Measurements from ENCODE around the gene PRCD. TPM values are rescaled to one million over a fixed set of nuclear protein-coding genes. Genes with fewer than 3 reads are reported as not detected.

PRCD gene
- total RNA-seq, 1 experiment from 2014 or later, result not detected

DNA sequence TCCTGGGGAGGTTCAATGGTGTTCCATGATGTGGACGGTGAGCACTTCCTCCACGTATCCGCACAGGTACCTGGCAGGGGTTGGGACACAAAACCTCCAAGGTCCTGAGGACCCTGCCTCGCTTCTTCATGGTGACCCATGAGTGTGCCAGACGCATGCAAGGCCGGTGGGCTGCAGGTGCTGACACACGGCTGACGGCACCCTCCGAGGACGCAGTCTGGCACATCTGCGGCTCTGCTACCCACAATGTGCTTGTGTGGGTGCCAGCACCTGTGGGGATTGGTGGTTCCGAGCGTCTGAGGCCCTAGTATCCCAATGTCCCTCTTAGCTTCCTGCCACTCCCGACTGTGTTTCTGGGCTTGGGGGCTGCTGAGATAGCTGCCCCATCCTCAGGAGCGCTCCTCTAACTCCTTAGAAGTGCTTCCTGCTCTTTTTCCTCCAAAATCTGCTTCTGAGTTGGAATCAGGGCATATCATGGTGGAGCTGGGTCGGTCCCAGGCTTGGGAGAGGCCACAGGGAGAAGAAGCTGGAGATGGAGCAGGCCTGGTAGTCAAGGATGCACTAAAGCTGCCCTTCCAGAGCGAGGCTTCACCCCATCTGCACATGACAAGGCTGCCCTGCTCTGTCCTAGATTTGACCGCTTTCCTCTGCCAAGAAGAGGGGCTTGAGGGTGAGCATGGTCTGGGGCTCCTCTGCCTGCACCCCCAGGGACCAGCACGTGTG is 3.9 kb upstream of the PRCD start:
- in situ Hi-C loops (cut with HindIII; ENCODE audit: low pct_unique_long_range_greater_than_20kb, low sequenced_read_pairs), result no loop called here
- DNase-seq (ENCODE audit: low read depth), result no peak

DNA sequence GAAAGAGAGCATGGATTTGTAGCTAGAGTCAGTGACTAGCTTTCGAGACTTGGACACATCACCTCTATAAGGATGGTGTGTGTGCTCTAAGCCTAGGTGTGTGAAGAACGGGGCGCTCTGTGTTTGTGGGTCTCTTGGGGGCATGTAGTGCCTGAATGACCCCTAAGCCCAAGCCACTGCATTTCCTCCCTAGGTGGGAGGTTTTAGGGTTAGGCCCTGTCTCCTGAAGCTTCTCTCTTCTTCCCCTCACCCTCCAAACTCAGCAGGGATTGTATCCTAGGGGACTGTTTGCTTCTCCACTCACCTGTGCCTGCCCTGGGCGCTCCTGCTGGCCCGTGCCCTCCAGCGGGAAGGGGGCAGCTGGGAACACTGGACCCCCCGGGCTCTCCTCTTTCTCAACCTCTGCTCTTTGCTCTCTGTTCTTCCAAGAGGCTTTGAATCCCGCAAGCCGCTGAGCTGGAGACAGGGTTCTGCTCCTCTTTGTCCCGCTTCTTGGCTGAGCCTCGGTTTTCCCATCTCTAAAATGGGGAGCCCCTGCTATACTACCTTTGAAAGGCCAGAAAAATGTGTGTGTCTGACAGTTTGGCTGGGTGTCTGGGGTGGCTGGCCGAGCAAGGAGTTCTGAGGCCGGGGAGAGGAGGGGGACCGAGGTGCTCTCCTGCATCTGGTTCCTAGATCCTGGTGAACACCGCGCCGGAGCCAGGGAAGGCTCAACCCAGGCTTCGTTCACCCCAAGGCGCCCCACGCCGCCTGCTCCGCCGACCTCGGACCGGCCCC is 3.1 kb upstream of the PRCD start:
- DNase-seq (ENCODE audit: low read depth), result no peak
- in situ Hi-C loops (cut with HindIII; ENCODE audit: low pct_unique_long_range_greater_than_20kb, low sequenced_read_pairs), result no loop called here

DNA sequence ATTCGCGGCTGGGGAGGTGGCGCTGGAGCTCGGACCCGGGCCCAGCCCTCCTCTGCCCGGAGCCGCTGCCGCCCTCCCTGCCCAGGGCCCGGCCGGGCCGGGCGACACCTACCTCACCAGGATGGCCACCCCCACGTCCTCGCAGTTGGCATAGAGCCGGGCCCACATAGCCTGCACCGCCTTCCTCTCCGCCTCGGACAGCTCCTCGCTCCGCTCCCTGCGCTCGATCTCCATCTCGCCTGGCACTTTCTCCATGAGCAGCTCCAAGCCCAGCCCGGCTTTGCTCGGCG is 2.6 kb upstream of the PRCD start:
- in situ Hi-C loops (cut with HindIII; ENCODE audit: low pct_unique_long_range_greater_than_20kb, low sequenced_read_pairs), result no loop called here
- DNase-seq (ENCODE audit: low read depth), result no peak

DNA sequence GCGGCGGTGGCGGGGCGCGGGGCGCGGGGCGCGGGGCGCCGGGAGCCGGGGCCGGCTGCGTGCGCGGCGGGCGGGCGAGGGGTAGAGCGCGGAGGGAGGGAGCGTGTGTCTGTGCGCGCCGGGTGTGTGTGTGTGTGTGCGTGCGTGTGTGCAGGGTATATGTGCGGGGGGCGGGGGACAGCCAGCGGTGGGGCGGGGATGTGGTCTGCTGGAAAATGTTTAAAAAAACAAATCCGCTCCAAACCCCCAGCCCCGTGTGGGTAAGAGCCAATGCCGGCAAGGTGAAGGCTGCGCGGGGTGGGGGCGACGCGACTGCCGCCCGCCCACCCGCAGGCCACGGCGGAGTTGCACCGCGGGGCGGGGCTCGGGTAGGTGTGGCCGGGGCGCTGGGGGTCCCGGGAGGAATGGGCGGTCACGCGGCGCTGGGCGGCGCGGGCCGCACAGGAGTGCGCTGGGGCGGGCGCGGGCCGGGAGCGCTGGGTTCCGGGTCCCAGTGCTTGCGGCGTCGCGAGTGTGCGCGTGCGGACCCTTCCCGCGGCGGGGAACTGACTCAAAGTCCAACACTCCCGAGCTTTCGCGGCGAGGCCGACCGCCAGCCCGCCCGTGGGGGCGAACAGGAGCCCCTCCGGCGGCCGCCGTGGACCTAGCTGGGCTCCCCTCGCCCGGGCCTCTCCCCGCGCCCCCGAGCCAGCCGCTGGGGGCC is 2.1 kb upstream of the PRCD start, which contains the start of gene CYGB:
TSS of gene CYGB (minus strand) at position 132 of the 703 bp plus-strand sequence. CDS start 167 bp downstream, outside the sequence.
- no peak for DNase-seq (ENCODE audit: low read depth)
- in situ Hi-C loops (cut with HindIII; ENCODE audit: low pct_unique_long_range_greater_than_20kb, low sequenced_read_pairs), result no loop called here

DNA sequence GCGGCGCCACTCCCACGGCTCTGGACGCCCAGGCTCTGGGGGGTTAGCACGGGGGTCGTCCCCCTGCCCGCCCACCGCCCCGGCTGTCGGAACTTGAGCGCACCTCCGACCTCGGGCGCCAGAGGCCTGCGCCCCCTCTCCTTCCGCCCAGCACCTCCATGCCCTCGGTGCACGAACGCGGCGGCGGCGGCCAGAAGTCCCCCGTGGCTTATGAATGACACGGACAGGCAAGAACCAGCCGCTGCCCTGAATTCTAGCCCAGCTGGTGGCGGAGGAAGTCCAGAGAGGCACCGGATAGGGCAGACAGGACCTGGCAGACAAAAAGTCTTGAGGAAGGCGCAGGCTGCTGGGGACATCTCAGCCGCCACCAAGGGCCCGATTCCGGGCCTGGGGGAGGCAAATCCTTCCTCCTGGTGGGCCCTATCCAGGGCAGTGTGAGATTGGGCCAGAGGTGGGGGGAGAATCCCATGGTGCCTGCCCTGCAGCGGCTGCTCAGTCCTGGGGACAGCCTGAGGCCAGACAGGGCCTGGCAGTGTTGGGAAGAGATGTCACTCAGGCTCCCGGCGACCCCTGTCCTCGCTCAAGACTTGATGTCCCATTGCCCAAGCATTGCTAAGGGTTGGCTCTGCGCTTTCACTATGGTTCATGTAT is 1.4 kb upstream of the PRCD start:
- in situ Hi-C loops (cut with HindIII; ENCODE audit: low pct_unique_long_range_greater_than_20kb, low sequenced_read_pairs), result no loop called here
- DNase-seq (ENCODE audit: low read depth), result no peak

DNA sequence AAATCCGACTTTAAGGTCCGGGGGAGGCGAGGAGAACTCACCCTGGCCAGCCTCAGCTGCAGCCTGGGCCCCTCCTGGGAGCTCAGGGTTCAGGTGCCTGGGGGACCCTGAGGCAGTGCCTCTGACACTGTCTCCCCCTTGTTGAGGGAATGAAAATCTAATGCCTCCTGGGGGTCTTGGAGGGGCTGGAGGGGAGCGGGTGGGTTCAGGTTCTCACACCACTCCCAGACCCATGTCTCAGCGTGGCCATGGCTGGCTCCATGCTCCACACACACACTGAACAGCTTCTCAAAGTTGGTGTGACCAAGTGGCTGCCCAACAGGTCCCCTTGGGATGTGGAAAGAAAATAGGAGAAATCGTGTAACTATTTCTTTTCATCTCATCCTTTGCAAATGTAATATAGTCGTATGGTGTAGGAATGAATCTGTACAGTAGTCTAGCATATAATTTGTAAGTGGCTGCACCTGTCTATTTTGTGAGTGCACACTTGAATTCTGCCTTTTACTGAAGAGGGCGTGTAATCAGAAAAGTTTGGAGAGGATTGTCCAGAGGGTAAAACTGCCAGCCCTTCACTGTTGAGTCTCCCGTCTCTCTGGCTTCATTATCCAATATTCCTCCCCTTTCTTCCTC is 788 bp upstream of the PRCD start:
- in situ Hi-C loops (cut with HindIII; ENCODE audit: low pct_unique_long_range_greater_than_20kb, low sequenced_read_pairs), result no loop called here

DNA sequence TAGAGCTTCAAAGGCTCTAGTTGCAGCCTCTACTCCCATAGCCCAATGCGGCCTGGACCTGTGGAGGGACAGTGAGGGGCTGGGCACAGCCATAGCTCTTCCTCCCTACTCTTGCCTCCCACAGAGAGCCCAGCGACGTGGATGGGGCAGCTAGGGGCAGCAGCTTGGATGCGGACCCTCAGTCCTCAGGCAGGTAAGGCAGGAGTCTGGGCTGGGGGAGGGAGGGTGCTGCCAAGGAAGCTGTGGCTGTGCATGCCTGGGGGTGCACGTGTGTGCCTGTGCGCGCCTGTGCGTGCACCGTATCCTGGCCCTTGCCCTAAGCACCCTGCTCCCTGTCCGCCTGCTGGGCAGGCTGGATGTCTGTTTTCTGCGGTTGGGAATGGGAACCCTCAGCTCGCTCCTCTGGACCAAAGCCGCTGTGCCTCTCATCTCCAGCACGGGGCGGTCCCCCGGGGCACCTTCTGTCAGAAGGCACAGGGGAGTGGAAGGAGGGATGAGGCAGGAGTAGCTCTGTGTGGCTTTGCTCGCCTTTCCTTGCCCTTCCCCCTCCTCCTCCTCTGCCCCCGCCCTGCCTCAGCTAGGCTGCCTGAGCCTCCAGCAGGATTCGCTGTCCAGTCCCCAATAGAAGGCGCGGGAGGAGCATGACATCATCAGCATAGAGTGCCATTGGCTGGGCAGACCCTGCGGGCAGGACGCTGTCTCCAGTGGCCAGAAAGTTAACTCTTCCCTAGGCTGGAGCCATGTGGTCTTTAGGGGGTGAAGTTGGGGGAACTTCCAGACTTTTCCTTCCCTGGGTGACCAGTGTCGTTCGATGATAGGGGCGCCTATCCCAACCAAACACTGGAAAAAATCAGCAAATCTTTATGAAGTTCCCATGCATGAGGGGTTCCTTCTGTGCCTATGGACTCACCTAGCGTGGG is 797 bp downstream of the PRCD start:
- peak; percentile 93 for DNase-seq (ENCODE audit: low read depth)

More for the DNA sequence above, 788 bp upstream of the PRCD start:
- no peak for DNase-seq (ENCODE audit: low read depth)

DNA sequence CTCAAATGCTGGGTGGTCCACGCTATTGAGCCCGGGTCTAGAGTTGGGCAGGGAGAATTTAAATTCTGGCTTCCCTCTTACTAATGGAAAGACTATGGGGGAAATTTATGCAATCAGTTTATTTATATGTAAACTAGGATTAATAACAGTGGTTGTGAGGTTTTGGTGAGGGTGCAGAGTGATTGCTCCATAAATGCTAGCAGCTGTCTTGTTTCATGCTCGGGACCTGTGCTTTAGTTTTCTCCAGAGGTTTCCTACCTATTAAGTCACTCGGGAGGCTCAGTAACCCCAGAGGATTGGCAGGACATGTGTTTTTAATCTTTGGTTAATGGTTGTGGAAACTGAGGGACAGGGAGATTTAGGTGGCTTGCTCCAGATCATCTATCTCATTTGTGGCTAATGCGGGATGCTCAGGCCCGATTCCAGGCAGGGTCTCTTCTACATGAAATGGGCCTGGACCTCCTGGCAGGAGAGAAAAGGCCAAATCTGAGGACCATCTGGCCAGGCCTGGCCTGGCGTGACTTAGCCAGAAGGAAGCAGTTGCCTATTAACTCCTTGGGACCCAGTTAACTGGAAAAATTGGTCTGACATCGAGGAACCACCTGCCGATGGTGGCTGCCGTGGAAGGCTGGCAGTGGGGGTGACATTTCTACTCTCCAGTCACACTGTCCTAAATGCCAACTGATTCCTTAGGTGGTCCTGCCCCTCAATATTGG is 2.1 kb downstream of the PRCD start:
- in situ Hi-C loops (cut with HindIII; ENCODE audit: low pct_unique_long_range_greater_than_20kb, low sequenced_read_pairs), result no loop called here

More for the DNA sequence above, 797 bp downstream of the PRCD start:
- in situ Hi-C loops (cut with HindIII; ENCODE audit: low pct_unique_long_range_greater_than_20kb, low sequenced_read_pairs), result no loop called here

DNA sequence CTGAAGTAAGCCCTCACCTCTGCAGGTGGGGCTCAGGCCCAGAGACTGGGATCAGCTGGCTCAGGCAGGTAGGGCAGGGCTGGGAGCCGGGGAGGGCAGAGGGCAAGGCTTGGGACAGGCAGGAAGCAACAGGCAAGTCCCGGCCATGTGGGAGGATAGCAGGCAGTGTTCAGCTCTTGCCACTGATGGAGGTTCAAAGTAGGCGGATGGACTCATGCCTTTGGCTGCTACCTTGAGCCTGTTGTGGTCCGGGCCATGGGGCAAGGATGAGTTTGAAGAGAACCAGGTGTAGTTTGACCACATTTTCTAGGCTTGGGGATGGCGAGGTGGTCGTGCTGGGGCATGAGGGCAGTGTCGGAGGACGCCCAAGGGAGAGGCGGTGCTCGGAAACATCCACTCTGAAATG is 2.7 kb downstream of the PRCD start:
- in situ Hi-C loops (cut with HindIII; ENCODE audit: low pct_unique_long_range_greater_than_20kb, low sequenced_read_pairs), result no loop called here
- DNase-seq (ENCODE audit: low read depth), result no peak

More for the DNA sequence above, 2.1 kb downstream of the PRCD start:
- DNase-seq (ENCODE audit: low read depth), result no peak

DNA sequence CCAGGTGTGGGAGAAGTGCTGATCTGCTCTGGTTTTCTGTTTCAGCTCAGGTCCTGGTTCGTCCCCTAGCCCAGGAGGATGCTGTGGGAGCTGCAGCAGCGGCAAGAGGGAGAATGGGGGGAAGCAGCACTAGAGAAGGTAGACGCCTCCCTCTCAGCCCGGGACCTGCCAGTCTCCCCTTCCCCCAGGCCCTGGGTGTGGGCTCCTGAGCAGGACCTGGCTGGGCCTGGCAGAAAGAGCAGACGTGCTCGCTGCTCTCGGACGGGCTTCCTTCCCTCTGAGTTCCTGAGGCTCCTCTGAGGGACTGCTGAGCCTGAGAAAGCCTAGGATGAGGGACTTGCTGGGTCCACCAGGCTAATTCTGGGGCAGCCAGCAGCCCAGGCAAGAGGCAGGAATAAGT is 3.1 kb downstream of the PRCD start:
- DNase-seq (ENCODE audit: low read depth), result no peak
- in situ Hi-C loops (cut with HindIII; ENCODE audit: low pct_unique_long_range_greater_than_20kb, low sequenced_read_pairs), result no loop called here

DNA sequence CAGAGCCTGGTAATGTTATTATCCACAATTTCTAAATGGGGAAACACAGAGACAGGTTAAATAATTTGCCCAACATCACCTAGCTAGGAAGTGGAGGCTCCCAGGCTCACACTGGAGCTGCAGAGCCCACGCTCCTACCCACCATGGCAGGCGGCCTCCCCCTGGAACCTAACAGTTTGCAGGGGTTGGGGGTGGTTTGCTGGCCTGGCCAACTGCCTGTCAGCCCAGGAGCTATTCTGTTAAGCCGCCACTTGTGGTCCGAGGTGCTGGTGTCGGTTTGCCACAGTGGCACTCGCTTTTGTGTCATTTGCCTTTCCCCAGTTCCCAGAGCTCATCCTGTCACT is 3.6 kb downstream of the PRCD start:
- DNase-seq (ENCODE audit: low read depth), result no peak
- in situ Hi-C loops (cut with HindIII; ENCODE audit: low pct_unique_long_range_greater_than_20kb, low sequenced_read_pairs), result no loop called here

DNA sequence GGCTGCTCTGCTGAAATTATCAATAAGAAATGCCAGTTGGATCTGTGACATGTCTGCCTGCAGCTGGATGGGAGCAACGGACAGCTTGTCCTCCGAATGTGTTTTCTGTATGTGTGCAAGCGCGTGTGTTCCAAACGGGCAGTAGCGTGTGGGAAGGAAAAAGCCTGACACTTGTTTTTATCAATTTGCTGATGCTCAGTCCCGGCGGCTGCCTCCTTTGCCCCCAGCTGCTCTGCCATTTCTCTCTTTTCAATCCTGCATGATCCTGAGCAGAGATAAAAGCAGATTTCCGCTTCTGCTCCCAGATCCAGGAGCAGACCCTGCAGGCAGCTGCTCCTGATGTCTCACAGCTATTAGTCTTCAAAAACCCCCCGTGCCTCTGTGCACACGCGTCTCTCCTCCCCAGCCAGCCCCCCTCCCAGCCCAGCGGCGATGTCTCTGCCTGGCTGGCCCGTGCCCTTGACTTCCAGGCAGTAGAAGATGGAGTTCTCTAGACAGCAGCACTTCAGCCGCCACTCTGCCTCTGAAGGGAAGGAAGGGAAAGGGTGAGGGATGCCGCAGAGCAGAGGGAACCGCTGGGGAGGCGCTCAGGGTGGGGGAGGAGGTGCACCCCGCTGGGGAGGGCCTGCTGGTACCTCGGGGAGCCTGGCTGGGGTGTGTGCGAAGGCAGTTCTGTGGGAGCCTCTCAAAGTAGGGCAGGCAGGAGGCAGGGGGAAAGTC is 4.1 kb downstream of the PRCD start:
- no peak for DNase-seq (ENCODE audit: low read depth)
- in situ Hi-C loops (cut with HindIII; ENCODE audit: low pct_unique_long_range_greater_than_20kb, low sequenced_read_pairs), result no loop called here

DNA sequence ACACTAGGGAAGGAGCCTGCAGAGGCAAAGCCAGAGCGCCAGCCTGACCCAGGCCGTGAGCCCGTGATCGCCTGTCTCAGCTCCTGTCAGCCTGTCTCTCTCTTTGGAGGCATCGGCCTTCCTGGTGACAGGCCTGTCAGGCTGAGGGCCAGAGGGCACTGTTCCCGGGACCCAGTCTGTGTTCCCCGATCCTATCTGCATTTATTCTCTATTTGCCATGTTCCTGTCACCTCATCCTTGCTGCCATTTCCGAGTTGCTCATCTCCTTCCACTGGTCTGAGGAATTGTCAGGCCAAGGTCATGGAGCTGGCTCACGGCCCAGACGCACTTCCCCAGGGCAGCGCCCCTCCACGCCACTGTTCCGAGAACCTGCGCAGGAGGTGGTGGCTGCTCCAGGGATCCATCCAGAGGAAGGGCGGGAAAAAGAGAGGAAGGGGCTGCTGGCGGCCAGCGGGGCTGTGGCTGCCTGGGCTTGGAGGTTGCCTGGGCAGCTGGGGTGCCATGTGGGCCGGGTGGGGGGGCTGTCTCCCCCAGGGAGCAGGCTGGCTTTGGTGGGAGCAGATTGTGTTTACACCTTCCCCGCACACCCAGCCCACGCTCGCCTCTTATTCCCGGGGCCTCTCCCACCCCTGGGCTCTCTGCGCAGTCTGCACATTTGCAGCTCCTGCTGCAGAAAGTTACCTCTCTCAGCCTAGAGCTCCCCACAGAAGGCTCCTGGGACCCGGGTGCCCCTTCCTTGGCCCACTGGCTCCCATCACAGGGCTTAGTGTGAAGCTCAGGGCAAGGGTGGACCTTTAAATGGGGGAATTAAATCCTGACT is 4.9 kb downstream of the PRCD start:
- in situ Hi-C loops (cut with HindIII; ENCODE audit: low pct_unique_long_range_greater_than_20kb, low sequenced_read_pairs), result no loop called here
- DNase-seq (ENCODE audit: low read depth), result no peak

DNA sequence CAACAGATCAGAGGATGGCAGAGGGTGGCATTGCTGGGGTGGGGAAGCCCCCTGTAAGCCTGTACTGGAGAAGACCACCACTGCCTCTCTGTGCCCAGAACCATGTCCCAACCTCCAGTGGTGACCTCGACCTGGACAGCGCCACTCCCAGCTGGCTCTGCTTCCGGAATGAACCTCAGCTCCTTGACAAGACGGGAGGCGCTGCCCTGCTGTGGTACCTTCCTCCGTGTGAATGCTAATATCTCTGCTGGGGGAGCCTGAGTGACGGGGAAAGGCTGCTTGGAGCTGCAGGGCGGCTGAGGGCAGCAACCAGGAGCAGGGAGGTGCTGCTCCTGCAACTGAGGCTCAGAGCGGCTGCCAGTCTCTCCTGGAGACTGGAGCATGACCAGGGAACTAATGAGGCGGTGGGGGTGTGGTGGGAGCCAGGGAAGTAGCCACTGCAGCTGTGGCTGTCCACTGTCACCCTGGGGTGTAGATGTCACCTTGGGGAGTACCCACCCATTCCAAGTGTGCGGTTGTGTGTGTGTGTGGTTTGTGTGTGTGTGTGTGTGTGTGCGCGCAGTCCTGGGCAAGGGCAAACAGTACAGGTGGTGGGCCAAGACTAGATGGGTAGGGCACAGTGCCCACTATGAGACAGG is 6.2 kb downstream of the PRCD start:
- no peak for DNase-seq (ENCODE audit: low read depth)
- in situ Hi-C loops (cut with HindIII; ENCODE audit: low pct_unique_long_range_greater_than_20kb, low sequenced_read_pairs), result no loop called here

DNA sequence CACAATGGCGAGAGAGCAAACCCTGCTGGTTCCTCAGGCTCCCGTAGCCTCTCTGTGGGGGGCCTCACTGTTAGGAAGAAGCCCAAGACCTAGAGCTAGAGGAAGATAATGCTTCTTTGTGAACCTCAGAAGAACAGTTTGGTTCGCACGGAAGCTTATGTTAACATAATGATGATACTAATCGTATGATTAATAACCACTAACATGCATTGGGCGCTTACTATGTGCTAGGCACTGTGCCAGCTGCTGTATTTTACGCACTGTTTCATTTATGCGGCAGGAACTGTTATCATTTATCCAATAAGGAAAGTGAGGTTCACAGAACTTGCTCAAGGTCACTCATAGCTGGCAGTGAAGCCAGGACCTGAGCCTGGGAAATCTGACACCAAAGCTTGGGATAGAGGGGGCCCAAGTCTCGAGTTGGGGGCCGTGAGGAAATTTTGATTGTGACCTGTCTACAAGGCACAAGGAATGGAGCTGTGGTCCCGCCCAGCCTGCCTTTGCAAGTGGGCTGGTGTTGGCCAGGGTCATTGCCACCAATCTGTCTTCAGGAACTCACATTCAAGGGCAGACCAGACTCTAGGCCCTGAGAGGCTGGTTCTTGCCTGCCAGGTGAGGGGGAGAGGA is 6.8 kb downstream of the PRCD start:
- in situ Hi-C loops (cut with HindIII; ENCODE audit: low pct_unique_long_range_greater_than_20kb, low sequenced_read_pairs), result no loop called here
- DNase-seq (ENCODE audit: low read depth), result no peak

Measured in Caki2 (cell line).